ENCODE data around the gene IFRD2.

The IFRD2 gene

GRCh38 chr3:50267280-50267913 is 24.8 kb downstream of the IFRD2 start:
- TF ChIP-seq, protein P1, sequence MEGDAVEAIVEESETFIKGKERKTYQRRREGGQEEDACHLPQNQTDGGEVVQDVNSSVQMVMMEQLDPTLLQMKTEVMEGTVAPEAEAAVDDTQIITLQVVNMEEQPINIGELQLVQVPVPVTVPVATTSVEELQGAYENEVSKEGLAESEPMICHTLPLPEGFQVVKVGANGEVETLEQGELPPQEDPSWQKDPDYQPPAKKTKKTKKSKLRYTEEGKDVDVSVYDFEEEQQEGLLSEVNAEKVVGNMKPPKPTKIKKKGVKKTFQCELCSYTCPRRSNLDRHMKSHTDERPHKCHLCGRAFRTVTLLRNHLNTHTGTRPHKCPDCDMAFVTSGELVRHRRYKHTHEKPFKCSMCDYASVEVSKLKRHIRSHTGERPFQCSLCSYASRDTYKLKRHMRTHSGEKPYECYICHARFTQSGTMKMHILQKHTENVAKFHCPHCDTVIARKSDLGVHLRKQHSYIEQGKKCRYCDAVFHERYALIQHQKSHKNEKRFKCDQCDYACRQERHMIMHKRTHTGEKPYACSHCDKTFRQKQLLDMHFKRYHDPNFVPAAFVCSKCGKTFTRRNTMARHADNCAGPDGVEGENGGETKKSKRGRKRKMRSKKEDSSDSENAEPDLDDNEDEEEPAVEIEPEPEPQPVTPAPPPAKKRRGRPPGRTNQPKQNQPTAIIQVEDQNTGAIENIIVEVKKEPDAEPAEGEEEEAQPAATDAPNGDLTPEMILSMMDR (IDR thresholded peaks at IDR 0.05; ENCODE audit: poor library complexity, severe bottlenecking), result no peak
- Histone ChIP-seq H3K4me3 (ENCODE audit: severe bottlenecking) (peak overlapping the region; percentile 18), H3K4me1 (ENCODE audit: insufficient read depth, poor library complexity, severe bottlenecking) (peaks cover 43% of the 10 kb centered on the region), H3K36me3 (ENCODE audit: low read depth) (peaks cover 12% of the 10 kb centered on the region), H3K9me3 (ENCODE audit: severe bottlenecking) (no peaks in the 10 kb centered on the region), H3K27me3 (ENCODE audit: insufficient read depth, poor library complexity, severe bottlenecking) (no peaks in the 10 kb centered on the region), H3K27ac (ENCODE audit: poor library complexity, severe bottlenecking) (peak overlapping the region; percentile 93)
- peak; percentile 55 for DNase-seq (ENCODE audit: low spot score)
- no peak for ATAC-seq (ENCODE audit: low read depth)

GRCh38 chr3:50266836-50267235 is 25.4 kb downstream of the IFRD2 start:
- ATAC-seq (ENCODE audit: low read depth) (no peak), DNase-seq (ENCODE audit: low spot score) (peak; percentile 40)
- Histone ChIP-seq H3K4me1 (ENCODE audit: insufficient read depth, poor library complexity, severe bottlenecking) (peaks cover 43% of the 10 kb centered on the region), H3K9me3 (ENCODE audit: severe bottlenecking) (no peaks in the 10 kb centered on the region), H3K4me3 (ENCODE audit: severe bottlenecking) (peak overlapping the region; percentile 18), H3K27me3 (ENCODE audit: insufficient read depth, poor library complexity, severe bottlenecking) (no peaks in the 10 kb centered on the region), H3K27ac (ENCODE audit: poor library complexity, severe bottlenecking) (peak overlapping the region; percentile 93), H3K36me3 (ENCODE audit: low read depth) (peaks cover 10% of the 10 kb centered on the region)
- TF ChIP-seq, protein P1 (IDR thresholded peaks at IDR 0.05; ENCODE audit: poor library complexity, severe bottlenecking), result no peak

DNA sequence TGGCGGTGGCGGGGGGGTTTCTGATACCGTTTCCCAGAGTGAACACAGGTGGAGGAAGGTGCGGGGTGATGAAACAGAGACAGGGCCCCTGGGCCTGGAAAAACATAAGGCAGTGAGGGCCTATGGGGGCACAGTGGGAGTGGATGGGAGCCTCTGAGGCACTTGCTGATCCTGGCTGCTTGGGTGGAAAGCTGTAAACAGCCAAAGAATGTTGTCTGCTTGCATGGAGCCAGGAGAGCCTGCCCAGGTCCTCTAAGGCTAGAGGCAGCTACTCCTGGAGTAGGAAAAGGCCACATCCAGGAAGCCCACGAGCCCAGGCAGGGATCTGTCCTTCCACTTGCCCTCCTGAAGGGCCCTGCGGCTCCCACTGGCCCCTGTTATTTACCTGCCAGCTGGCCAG is 26.2 kb downstream of the IFRD2 start:
- peaks cover 39% of the 10 kb centered on the region for H3K4me1 ChIP-seq (ENCODE audit: insufficient read depth, poor library complexity, severe bottlenecking)
- no peaks in the 10 kb centered on the region for H3K27me3 ChIP-seq (ENCODE audit: insufficient read depth, poor library complexity, severe bottlenecking)
- H3K9me3 ChIP-seq (ENCODE audit: severe bottlenecking), result no peaks in the 10 kb centered on the region
- peak overlapping the region; percentile 93 for H3K27ac ChIP-seq (ENCODE audit: poor library complexity, severe bottlenecking)
- no peak overlapping the region for H3K4me3 ChIP-seq (ENCODE audit: severe bottlenecking)
- ATAC-seq (ENCODE audit: low read depth) (no peak), DNase-seq (ENCODE audit: low spot score) (no peak)
- H3K36me3 ChIP-seq (ENCODE audit: low read depth), result peaks cover 3% of the 10 kb centered on the region; the same call in 1 of the 2 replicates
- TF ChIP-seq, protein P1 (IDR thresholded peaks at IDR 0.05; ENCODE audit: poor library complexity, severe bottlenecking), result no peak

- TF ChIP-seq, protein P1 (IDR thresholded peaks at IDR 0.05; ENCODE audit: poor library complexity, severe bottlenecking), result no peak
- no peak for ATAC-seq (ENCODE audit: low read depth)
Observed at GRCh38 chr3:50265571-50265970, 26.7 kb downstream of the IFRD2 start.

DNA sequence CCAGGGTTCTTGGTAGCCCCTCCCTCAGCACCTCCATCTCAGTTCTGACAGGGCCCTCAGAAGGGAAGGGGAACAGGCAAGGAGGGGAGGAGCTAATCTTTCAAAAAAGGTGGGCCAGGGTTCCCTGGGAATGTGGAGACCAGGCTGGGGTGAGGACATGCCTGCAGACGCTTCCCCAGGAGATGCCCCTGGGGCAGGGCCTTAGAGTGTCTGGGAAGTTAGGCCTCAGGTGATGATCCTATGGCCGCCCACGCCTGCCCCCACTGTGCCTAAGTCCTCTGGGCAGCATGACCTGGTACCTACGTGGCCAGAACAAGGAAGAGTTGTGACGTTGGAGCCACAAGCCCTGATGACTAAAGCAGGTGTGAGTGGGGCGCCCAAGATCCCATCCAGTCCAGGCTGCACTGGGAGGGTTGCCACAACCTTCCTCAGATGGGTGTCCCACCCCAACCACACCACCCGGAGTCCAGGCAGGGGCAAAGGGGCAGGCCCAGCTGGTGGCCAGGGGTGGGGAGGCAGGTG is 27.2 kb downstream of the IFRD2 start:
- peak overlapping the region; percentile 93 for H3K27ac ChIP-seq (ENCODE audit: poor library complexity, severe bottlenecking)
- H3K4me1 ChIP-seq (ENCODE audit: insufficient read depth, poor library complexity, severe bottlenecking), result peaks cover 29% of the 10 kb centered on the region
- ATAC-seq (ENCODE audit: low read depth), result peak; percentile 2; the same call in 2 of the 3 replicates
- H3K27me3 ChIP-seq (ENCODE audit: insufficient read depth, poor library complexity, severe bottlenecking), result no peaks in the 10 kb centered on the region
- TF ChIP-seq, protein P1 (IDR thresholded peaks at IDR 0.05; ENCODE audit: poor library complexity, severe bottlenecking), result no peak
- H3K36me3 ChIP-seq (ENCODE audit: low read depth), result no peaks in the 10 kb centered on the region
- no peak overlapping the region for H3K4me3 ChIP-seq (ENCODE audit: severe bottlenecking)
- H3K9me3 ChIP-seq (ENCODE audit: severe bottlenecking), result no peaks in the 10 kb centered on the region
- no peak for DNase-seq (ENCODE audit: low spot score)

More at GRCh38 chr3:50265571-50265970, 26.7 kb downstream of the IFRD2 start:
- no peak overlapping the region for H3K4me3 ChIP-seq (ENCODE audit: severe bottlenecking)
- peaks cover 34% of the 10 kb centered on the region for H3K4me1 ChIP-seq (ENCODE audit: insufficient read depth, poor library complexity, severe bottlenecking)
- H3K36me3 ChIP-seq (ENCODE audit: low read depth), result no peaks in the 10 kb centered on the region
- DNase-seq (ENCODE audit: low spot score), result peak; percentile 23
- H3K9me3 ChIP-seq (ENCODE audit: severe bottlenecking), result no peaks in the 10 kb centered on the region
- peak overlapping the region; percentile 93 for H3K27ac ChIP-seq (ENCODE audit: poor library complexity, severe bottlenecking)
- no peaks in the 10 kb centered on the region for H3K27me3 ChIP-seq (ENCODE audit: insufficient read depth, poor library complexity, severe bottlenecking)

All from RWPE2 (cell line).